ENCODE results near the gene MAPK13.
"Not testable (repeated sequence)": the region's sequence is repeated elsewhere in the genome, so short reads cannot be mapped to it uniquely, and the experiment has no call there.

- TF ChIP-seq POLR2AphosphoS5 (IDR thresholded peaks at IDR 0.05; ENCODE audit: low read depth); CTCF (IDR thresholded peaks at IDR 0.05; ENCODE audit: insufficient read depth, low read length): not testable (repeated sequence)
Measured at GRCh38 chr6:36129334-36129733, 979 bp upstream of the MAPK13 start.

All from HL-60 (cell line).